ENCODE measurements around the gene SBF2.
A peak's percentile ranks its signal among the peaks of the same experiment; 100 is the strongest.

SBF2 gene

GRCh38 chr11:10097615-10098014, 196.4 kb downstream of the SBF2 start:
- H3K36me3 ChIP-seq (replicated peaks in 1 of 2; ENCODE audit: control insufficient read depth in 2 of 2, insufficient read depth in 2 of 2, low read length in 2 of 2), result peaks cover 0 to 3% of the 10 kb centered on the region in 2 donors
- WGBS, 2 donors (ENCODE audit: extremely low coverage in 2 of 2, insufficient read length in 2 of 2, insufficient replicate concordance in 1 of 2), result no CpG with 5 or more reads among the region's 4 CpGs

GRCh38 chr11:10096987-10097386, 197.0 kb downstream of the SBF2 start:
- no peak overlapping the region for H3K14ac ChIP-seq (ENCODE audit: low read length)
- no peak overlapping the region for H3K18ac ChIP-seq (ENCODE audit: low read length)
- H2BK120ac ChIP-seq (ENCODE audit: low read depth, low read length), result no peak overlapping the region
- DNase-seq (ENCODE audit: low spot score), result no peak
- H2BK12ac ChIP-seq (ENCODE audit: low read length), result no peak overlapping the region
- H3K4ac ChIP-seq (ENCODE audit: low read length), result no peak overlapping the region
- no peak overlapping the region for H2BK15ac ChIP-seq (ENCODE audit: low read length)
- no peak overlapping the region for H3K27ac ChIP-seq (replicated peaks; ENCODE audit: low read length)
- H2AK5ac ChIP-seq (ENCODE audit: low read depth, low read length), result no peak overlapping the region
- WGBS, 2 donors (ENCODE audit: extremely low coverage in 2 of 2, insufficient read length in 2 of 2, insufficient replicate concordance in 1 of 2), result no CpG with 5 or more reads among the region's 5 CpGs
- no peak overlapping the region for H3K4me2 ChIP-seq (ENCODE audit: insufficient read depth, low read length, poor library complexity, severe bottlenecking)
- H3K9me3 ChIP-seq (replicated peaks in 1 of 2; ENCODE audit: control insufficient read depth in 2 of 2, insufficient read depth in 1 of 2, low read depth in 1 of 2, low read length in 2 of 2), result peaks cover 7 to 23% of the 10 kb centered on the region in 2 donors
- H2BK5ac ChIP-seq (ENCODE audit: low read length), result no peak overlapping the region
- H4K91ac ChIP-seq (ENCODE audit: low read depth, low read length, poor library complexity), result no peak overlapping the region
- H3K4me1 ChIP-seq (ENCODE audit: control insufficient read depth in 2 of 2, insufficient read depth in 1 of 2, low read depth in 1 of 2, low read length in 2 of 2), result no peaks in the 10 kb centered on the region
- no peaks in the 10 kb centered on the region for H3K79me1 ChIP-seq (ENCODE audit: low read depth, low read length)
- H2AFZ ChIP-seq (ENCODE audit: low read length), result no peak overlapping the region
- peaks cover 0 to 3% of the 10 kb centered on the region in 2 donors for H3K36me3 ChIP-seq (replicated peaks in 1 of 2; ENCODE audit: control insufficient read depth in 2 of 2, insufficient read depth in 2 of 2, low read length in 2 of 2)
- no peak overlapping the region for H3K4me3 ChIP-seq (ENCODE audit: low read length in 2 of 2)
- H4K8ac ChIP-seq (ENCODE audit: low read depth, low read length), result no peak overlapping the region
- no peak overlapping the region for H3K23ac ChIP-seq (ENCODE audit: low read depth, low read length, poor library complexity)
- H3K9ac ChIP-seq (ENCODE audit: low read depth, low read length, poor library complexity), result no peak overlapping the region
- no peaks in the 10 kb centered on the region for H3K27me3 ChIP-seq (ENCODE audit: control insufficient read depth in 3 of 3, insufficient read depth in 3 of 3, low read depth in 1 of 3, low read length in 3 of 3)

More at GRCh38 chr11:10097615-10098014, 196.4 kb downstream of the SBF2 start:
- H2AK5ac ChIP-seq (ENCODE audit: low read depth, low read length), result no peak overlapping the region
- H3K18ac ChIP-seq (ENCODE audit: low read length), result no peak overlapping the region
- no peak overlapping the region for H3K27ac ChIP-seq (replicated peaks; ENCODE audit: low read length)
- no peak overlapping the region for H2AFZ ChIP-seq (ENCODE audit: low read length)
- H4K8ac ChIP-seq (ENCODE audit: low read depth, low read length), result no peak overlapping the region
- peaks cover 7 to 23% of the 10 kb centered on the region in 2 donors for H3K9me3 ChIP-seq (replicated peaks in 1 of 2; ENCODE audit: control insufficient read depth in 2 of 2, insufficient read depth in 1 of 2, low read depth in 1 of 2, low read length in 2 of 2)
- H4K91ac ChIP-seq (ENCODE audit: low read depth, low read length, poor library complexity), result no peak overlapping the region
- no peak overlapping the region for H2BK120ac ChIP-seq (ENCODE audit: low read depth, low read length)
- DNase-seq (ENCODE audit: low spot score), result no peak
- H3K4me1 ChIP-seq (ENCODE audit: control insufficient read depth in 2 of 2, insufficient read depth in 1 of 2, low read depth in 1 of 2, low read length in 2 of 2), result no peaks in the 10 kb centered on the region
- H3K23ac ChIP-seq (ENCODE audit: low read depth, low read length, poor library complexity), result no peak overlapping the region
- H2BK5ac ChIP-seq (ENCODE audit: low read length), result no peak overlapping the region
- no peaks in the 10 kb centered on the region for H3K79me1 ChIP-seq (ENCODE audit: low read depth, low read length)
- H3K4me2 ChIP-seq (ENCODE audit: insufficient read depth, low read length, poor library complexity, severe bottlenecking), result no peak overlapping the region
- peak overlapping the region in 1 of 2 donors; percentile 25 for H3K4me3 ChIP-seq (ENCODE audit: low read length in 2 of 2)
- H2BK15ac ChIP-seq (ENCODE audit: low read length), result no peak overlapping the region
- no peak overlapping the region for H3K9ac ChIP-seq (ENCODE audit: low read depth, low read length, poor library complexity)
- no peak overlapping the region for H3K4ac ChIP-seq (ENCODE audit: low read length)
- no peaks in the 10 kb centered on the region for H3K27me3 ChIP-seq (ENCODE audit: control insufficient read depth in 3 of 3, insufficient read depth in 3 of 3, low read depth in 1 of 3, low read length in 3 of 3)
- no peak overlapping the region for H3K14ac ChIP-seq (ENCODE audit: low read length)
- H2BK12ac ChIP-seq (ENCODE audit: low read length), result no peak overlapping the region

- H3K36me3 ChIP-seq (replicated peaks in 1 of 2; ENCODE audit: control insufficient read depth in 2 of 2, insufficient read depth in 2 of 2, low read length in 2 of 2), result peaks cover 0 to 3% of the 10 kb centered on the region in 2 donors
- H3K14ac ChIP-seq (ENCODE audit: low read length), result no peak overlapping the region
- H3K23ac ChIP-seq (ENCODE audit: low read depth, low read length, poor library complexity), result no peak overlapping the region
- WGBS, 2 donors (ENCODE audit: extremely low coverage in 2 of 2, insufficient read length in 2 of 2, insufficient replicate concordance in 1 of 2), result no CpG with 5 or more reads among the region's 4 CpGs
- H3K4me3 ChIP-seq (ENCODE audit: low read length in 2 of 2), result no peak overlapping the region
- no peak overlapping the region for H3K27ac ChIP-seq (replicated peaks; ENCODE audit: low read length)
- no peak overlapping the region for H3K4ac ChIP-seq (ENCODE audit: low read length)
- no peak overlapping the region for H4K8ac ChIP-seq (ENCODE audit: low read depth, low read length)
- no peak overlapping the region for H3K18ac ChIP-seq (ENCODE audit: low read length)
- no peak overlapping the region for H3K9ac ChIP-seq (ENCODE audit: low read depth, low read length, poor library complexity)
- H3K27me3 ChIP-seq (ENCODE audit: control insufficient read depth in 3 of 3, insufficient read depth in 3 of 3, low read depth in 1 of 3, low read length in 3 of 3), result no peaks in the 10 kb centered on the region
- no peak overlapping the region for H4K91ac ChIP-seq (ENCODE audit: low read depth, low read length, poor library complexity)
- H3K79me1 ChIP-seq (ENCODE audit: low read depth, low read length), result no peaks in the 10 kb centered on the region
- no peaks in the 10 kb centered on the region for H3K4me1 ChIP-seq (ENCODE audit: control insufficient read depth in 2 of 2, insufficient read depth in 1 of 2, low read depth in 1 of 2, low read length in 2 of 2)
- DNase-seq (ENCODE audit: low spot score), result no peak
- no peak overlapping the region for H2BK12ac ChIP-seq (ENCODE audit: low read length)
- peaks cover 6 to 21% of the 10 kb centered on the region in 2 donors for H3K9me3 ChIP-seq (replicated peaks in 1 of 2; ENCODE audit: control insufficient read depth in 2 of 2, insufficient read depth in 1 of 2, low read depth in 1 of 2, low read length in 2 of 2)
- no peak overlapping the region for H2BK5ac ChIP-seq (ENCODE audit: low read length)
- no peak overlapping the region for H3K4me2 ChIP-seq (ENCODE audit: insufficient read depth, low read length, poor library complexity, severe bottlenecking)
- H2AK5ac ChIP-seq (ENCODE audit: low read depth, low read length), result no peak overlapping the region
- H2AFZ ChIP-seq (ENCODE audit: low read length), result no peak overlapping the region
- H2BK15ac ChIP-seq (ENCODE audit: low read length), result no peak overlapping the region
- no peak overlapping the region for H2BK120ac ChIP-seq (ENCODE audit: low read depth, low read length)
Measured at GRCh38 chr11:10095412-10096208, 198.4 kb downstream of the SBF2 start.

GRCh38 chr11:10092426-10092825, 201.6 kb downstream of the SBF2 start:
- H3K9me3 ChIP-seq (replicated peaks in 1 of 2; ENCODE audit: control insufficient read depth in 2 of 2, insufficient read depth in 1 of 2, low read depth in 1 of 2, low read length in 2 of 2), result no peaks in the 10 kb centered on the region
- H2AFZ ChIP-seq (ENCODE audit: low read length), result no peak overlapping the region
- no peak overlapping the region for H3K9ac ChIP-seq (ENCODE audit: low read depth, low read length, poor library complexity)
- H4K91ac ChIP-seq (ENCODE audit: low read depth, low read length, poor library complexity), result no peak overlapping the region
- no peak overlapping the region for H2AK5ac ChIP-seq (ENCODE audit: low read depth, low read length)
- H4K8ac ChIP-seq (ENCODE audit: low read depth, low read length), result no peak overlapping the region
- H3K79me1 ChIP-seq (ENCODE audit: low read depth, low read length), result no peaks in the 10 kb centered on the region
- no peaks in the 10 kb centered on the region for H3K4me1 ChIP-seq (ENCODE audit: control insufficient read depth in 2 of 2, insufficient read depth in 1 of 2, low read depth in 1 of 2, low read length in 2 of 2)
- no peaks in the 10 kb centered on the region for H3K27me3 ChIP-seq (ENCODE audit: control insufficient read depth in 3 of 3, insufficient read depth in 3 of 3, low read depth in 1 of 3, low read length in 3 of 3)
- H3K27ac ChIP-seq (replicated peaks; ENCODE audit: low read length), result no peak overlapping the region
- no peak overlapping the region for H3K4me3 ChIP-seq (ENCODE audit: low read length in 2 of 2)
- H2BK15ac ChIP-seq (ENCODE audit: low read length), result no peak overlapping the region
- H3K18ac ChIP-seq (ENCODE audit: low read length), result no peak overlapping the region
- no peak overlapping the region for H3K23ac ChIP-seq (ENCODE audit: low read depth, low read length, poor library complexity)
- no peak overlapping the region for H2BK120ac ChIP-seq (ENCODE audit: low read depth, low read length)
- H3K36me3 ChIP-seq (replicated peaks in 1 of 2; ENCODE audit: control insufficient read depth in 2 of 2, insufficient read depth in 2 of 2, low read length in 2 of 2), result no peaks in the 10 kb centered on the region
- no CpG with 5 or more reads among the region's 5 CpGs for WGBS, 2 donors (ENCODE audit: extremely low coverage in 2 of 2, insufficient read length in 2 of 2, insufficient replicate concordance in 1 of 2)
- H2BK5ac ChIP-seq (ENCODE audit: low read length), result no peak overlapping the region
- no peak overlapping the region for H2BK12ac ChIP-seq (ENCODE audit: low read length)
- H3K4ac ChIP-seq (ENCODE audit: low read length), result no peak overlapping the region
- H3K14ac ChIP-seq (ENCODE audit: low read length), result no peak overlapping the region
- no peak overlapping the region for H3K4me2 ChIP-seq (ENCODE audit: insufficient read depth, low read length, poor library complexity, severe bottlenecking)
- no peak for DNase-seq (ENCODE audit: low spot score)
